Measurements from ENCODE around the gene DENND4C.

- TF ChIP-seq CTCF (IDR thresholded peaks at IDR 0.05), result no peak
- peak; percentile 63 for TF ChIP-seq POLR2A (IDR thresholded peaks at IDR 0.05)
Observed at GRCh38 chr9:19408693-19409400, 178.4 kb downstream of the DENND4C start, which contains the start of gene ACER2.
